Natural killer cell treated with Interleukin-12 subunit alpha and Interleukin-12 subunit beta and Interleukin-15 and Interleukin-18, amount 100 ng/mL, for 72 hours (primary cell): ENCODE data around the gene CRTC1. TPM values are rescaled to one million over a fixed set of nuclear protein-coding genes. Genes with fewer than 3 reads are reported as not detected.

Experiments
- ATAC-seq, 2 donors: fragments of 150-1000 bp; cut with Tn5 transposase in 1 of 2; sonication (Bioruptor Pico), chemical (Tn5 transposase) in 1 of 2; 2 replicates each; pipeline ENCODE4 v1.10.0; 2021
- DNase-seq: peaks from one replicate; pipeline ENCODE4 v3.0.0; 2022; ENCODE audit warnings: low spot score
- H3K27ac Mint-ChIP-seq, 2 donors: 1 replicate in 1 of 2; 2 replicates in 1 of 2; pipeline ENCODE4 v1.8.0; 2022; ENCODE audit warnings: mixed read lengths in 2 of 2, mild to moderate bottlenecking in 1 of 2, moderate library complexity in 1 of 2
- H3K27me3 Mint-ChIP-seq, 2 donors: 1 replicate in 1 of 2; 2 replicates in 1 of 2; pipeline ENCODE4 v1.8.0; 2022; ENCODE audit warnings: mixed read lengths in 2 of 2
- H3K36me3 Mint-ChIP-seq: one replicate; pipeline ENCODE4 v1.8.0; 2022; ENCODE audit warnings: mixed read lengths
- H3K4me1 Mint-ChIP-seq, 2 donors: 1 replicate in 1 of 2; 2 replicates in 1 of 2; pipeline ENCODE4 v1.8.0; 2022; ENCODE audit warnings: low read depth in 2 of 2, mixed read lengths in 2 of 2, mild to moderate bottlenecking in 1 of 2
- H3K4me3 Mint-ChIP-seq: one replicate; pipeline ENCODE4 v1.8.0; 2022; ENCODE audit warnings: mixed read lengths
- H3K9me3 Mint-ChIP-seq: 2 replicates; pipeline ENCODE4 v1.8.0; 2022; ENCODE audit warnings: mixed read lengths
- total RNA-seq, 2 donors: library from RNA; stranded (reverse); gene quantifications; one replicate each; pipeline ENCODE4 v1.2.3, GENCODE V29; 2022

CRTC1 gene
- total RNA-seq, 2 donors from 2014 or later: 7.6 to 9.3 TPM

DNA sequence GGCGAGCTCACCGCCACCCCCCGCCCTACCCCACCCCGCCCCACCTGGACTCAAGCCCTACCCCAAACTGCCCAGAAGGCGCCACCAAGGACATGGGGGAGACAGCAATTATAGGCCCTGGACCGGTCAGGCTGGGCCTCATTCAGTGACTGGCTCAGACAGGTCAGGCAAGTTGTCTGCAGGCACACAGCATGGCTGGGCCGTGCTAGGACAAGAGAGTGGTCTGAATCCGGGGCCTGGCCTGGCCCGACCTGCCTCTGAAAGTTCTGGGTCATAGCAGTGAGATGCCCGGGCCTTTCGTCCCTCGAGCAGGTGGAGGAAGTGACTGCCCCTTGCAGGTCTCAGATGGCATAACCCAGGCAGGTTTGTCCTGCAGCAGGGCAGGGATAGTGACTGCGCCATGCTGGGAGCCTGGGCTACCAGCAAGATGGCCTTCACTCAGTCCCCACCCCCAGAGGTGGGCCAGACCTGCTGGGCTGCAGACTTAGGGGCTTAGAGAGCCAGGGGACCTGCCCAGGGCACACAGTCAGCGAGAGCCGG, 86.6 kb downstream of the CRTC1 start:
- Mint-ChIP-seq H3K27me3 (no peaks in the 10 kb centered on the region), H3K36me3 (no peaks in the 10 kb centered on the region), H3K4me3 (no peak overlapping the region), H3K27ac (no peak overlapping the region), H3K4me1 (peaks cover 2 to 6% of the 10 kb centered on the region in 2 donors), H3K9me3 (no peaks in the 10 kb centered on the region)
- no peak for ATAC-seq
- DNase-seq: no peak

DNA sequence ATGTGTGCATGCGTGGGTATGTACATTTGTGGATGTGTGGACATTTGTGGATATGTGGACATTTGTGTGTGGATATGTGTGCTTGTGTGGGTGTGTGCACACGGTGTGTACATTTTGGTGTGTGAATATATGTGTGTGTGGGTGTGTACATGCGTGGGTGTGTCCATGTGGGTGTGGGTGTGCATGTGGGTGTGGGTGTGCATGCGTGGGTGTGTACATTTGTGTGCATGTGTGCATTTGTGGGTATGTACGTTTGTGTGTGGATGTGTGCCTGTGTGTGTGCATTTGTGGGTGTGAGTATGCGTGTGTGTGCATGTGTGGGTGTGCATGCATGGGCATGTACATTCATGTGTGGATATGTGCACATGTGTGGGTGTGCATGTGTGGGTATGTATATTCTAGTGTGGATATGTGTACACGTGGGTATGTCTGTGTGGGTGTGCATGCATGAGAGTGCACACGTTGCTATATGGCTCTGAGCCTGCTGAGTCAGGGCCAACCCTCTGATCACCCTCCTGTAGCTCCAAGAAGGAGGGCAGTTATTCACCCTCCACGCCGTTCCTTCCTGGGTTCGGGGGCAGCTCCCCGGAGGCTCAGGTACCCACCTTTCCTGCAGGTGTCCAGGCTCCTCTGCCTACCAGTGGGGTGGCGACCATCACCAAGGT, 87.3 kb downstream of the CRTC1 start:
- ATAC-seq (no peak), DNase-seq (no peak)
- Mint-ChIP-seq H3K36me3 (no peaks in the 10 kb centered on the region), H3K27ac (no peak overlapping the region), H3K9me3 (no peaks in the 10 kb centered on the region), H3K4me1 (peaks cover 2 to 6% of the 10 kb centered on the region in 2 donors), H3K4me3 (no peak overlapping the region), H3K27me3 (no peaks in the 10 kb centered on the region)

DNA sequence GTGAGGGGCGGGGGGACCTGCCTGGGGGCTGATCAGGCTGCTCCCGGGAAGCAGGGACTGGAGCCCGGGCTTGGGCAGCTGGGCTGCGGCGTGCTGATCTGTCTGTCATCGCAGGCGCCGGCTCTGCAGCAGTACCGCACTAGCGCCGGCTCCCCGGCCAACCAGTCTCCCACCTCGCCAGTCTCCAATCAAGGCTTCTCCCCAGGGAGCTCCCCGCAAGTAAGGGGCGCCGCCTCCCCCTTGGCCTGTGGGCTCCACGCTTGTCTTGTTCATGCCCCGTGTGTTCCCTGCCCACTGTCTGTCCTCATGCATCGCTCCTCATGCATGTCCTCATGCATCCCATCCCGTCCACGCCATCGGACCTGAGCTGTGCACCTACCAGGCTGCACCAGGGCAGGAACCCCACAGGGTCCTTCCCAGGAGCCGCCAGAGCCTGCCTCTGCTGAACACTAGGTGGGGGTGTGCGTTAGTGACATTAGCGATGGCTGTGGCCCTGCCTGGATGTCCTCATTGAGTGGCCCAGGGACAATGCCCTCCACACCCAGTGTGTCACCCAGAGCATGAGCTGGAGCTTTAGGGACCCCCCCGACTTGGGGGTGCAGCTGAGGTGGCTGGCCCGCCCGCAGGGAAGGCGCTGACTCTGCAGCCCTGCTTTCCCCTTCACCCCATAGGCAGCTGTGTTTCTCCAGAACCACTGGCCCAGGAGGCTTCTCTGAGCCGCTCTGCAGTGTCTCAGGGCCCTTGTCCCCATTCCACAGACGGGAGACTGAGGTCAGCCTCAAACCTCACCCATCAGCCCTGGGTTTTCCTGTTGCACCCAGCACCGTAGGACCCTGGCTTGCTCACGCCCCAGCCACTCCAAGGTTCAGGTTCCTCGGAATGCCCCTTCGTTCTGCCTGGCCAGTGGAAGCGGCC, 88.1 kb downstream of the CRTC1 start:
- no peaks in the 10 kb centered on the region for H3K27me3 Mint-ChIP-seq
- no peak for ATAC-seq
- no peak for DNase-seq
- H3K27ac Mint-ChIP-seq: no peak overlapping the region
- no peaks in the 10 kb centered on the region for H3K36me3 Mint-ChIP-seq
- H3K9me3 Mint-ChIP-seq: no peaks in the 10 kb centered on the region
- H3K4me3 Mint-ChIP-seq: no peak overlapping the region
- H3K4me1 Mint-ChIP-seq: peaks cover 2 to 6% of the 10 kb centered on the region in 2 donors

DNA sequence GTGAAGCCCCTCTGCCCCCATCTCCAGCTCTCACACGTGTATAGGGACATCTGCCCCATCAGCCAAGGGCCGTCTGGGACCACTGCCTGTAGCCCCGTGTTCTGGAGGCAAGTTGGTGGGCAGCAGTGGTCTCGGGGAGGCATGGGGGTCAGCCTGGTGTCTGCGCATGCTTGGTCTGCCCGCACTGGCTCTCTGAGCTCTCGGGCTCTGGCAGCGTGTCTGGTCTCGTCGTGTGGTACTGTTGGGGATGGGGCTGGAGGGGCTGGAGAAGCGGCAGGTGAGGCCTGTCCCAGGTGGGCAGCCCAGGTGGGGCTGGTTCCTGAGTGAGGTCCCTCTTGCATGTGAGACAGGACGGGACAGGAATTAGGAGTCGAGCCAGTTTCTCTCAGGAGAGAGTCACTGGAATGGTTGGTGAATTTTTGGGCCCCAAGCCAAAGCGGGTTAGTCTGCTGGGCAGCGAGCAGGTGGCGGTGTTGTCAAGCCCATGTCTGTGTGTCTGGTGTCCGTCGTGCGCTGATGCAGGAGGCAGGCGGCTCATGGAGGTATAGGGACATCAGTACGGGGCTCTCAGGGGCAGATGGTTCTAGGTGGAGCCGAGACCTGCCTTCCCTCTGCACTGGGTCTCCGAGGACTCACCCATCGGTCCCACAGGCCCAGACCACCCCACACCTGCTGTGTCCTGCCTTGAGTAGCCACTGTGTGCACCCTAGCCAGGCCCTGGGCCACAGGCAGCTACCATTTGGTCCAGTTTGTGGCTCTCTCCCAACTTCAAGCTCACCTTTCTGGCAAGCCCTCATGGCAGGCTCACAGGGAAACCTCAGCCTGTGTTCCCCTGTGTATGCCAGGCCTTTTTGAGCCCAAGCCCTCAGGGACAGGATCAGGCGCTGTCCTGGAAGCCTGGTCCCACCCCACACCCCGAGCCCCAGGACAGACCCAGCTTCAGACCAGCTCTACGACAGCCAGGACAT, 89.4 kb downstream of the CRTC1 start:
- Mint-ChIP-seq H3K27me3 (no peaks in the 10 kb centered on the region), H3K9me3 (no peaks in the 10 kb centered on the region), H3K4me1 (peaks cover 2 to 6% of the 10 kb centered on the region in 2 donors), H3K36me3 (no peaks in the 10 kb centered on the region), H3K4me3 (no peak overlapping the region), H3K27ac (no peak overlapping the region)
- DNase-seq (no peak), ATAC-seq (no peak)

DNA sequence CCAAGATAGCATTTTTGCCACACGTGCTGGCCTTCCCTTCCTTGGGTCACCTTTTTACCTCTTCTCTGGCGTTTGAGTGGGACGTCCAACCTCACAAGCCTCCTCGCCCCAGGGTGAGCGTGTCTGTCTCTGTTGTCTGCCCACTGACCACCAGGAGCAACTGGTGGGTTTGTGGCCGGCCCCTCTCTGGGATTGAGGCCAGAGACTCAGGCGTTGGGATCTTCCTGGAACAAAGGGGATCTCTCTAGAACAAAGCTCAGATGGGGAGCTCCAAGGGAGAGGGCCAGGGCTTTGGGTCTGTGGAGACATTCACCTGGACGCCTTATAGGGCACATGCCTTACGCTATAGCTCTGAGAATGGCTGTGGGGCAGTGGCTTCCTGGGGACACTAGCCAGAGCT, 90.2 kb downstream of the CRTC1 start:
- Mint-ChIP-seq H3K27me3 (no peaks in the 10 kb centered on the region), H3K4me1 (peaks cover 2 to 6% of the 10 kb centered on the region in 2 donors), H3K27ac (no peak overlapping the region), H3K4me3 (no peak overlapping the region), H3K9me3 (no peaks in the 10 kb centered on the region), H3K36me3 (no peaks in the 10 kb centered on the region)
- ATAC-seq: no peak
- no peak for DNase-seq

DNA sequence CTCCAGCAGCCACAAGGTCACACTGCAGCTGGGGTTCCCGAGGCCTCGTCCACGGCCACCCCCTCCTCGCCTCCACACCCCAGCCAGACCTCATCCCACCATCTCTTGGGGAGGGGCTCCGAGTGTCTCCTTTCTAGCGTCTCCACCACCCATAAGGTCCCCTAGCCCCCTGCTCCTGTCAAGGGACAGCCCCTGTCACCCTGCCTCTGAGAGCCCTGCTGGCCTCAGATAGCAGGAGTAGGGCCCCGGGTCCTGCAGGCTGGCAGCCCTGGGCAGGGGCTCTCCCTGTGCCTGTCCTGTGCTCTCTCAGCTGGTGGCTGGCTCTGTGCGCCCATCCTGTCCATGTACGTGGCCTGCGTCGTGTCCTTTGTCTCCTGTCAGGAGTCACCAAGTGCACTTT, 90.6 kb downstream of the CRTC1 start:
- H3K27ac Mint-ChIP-seq: no peak overlapping the region
- H3K4me1 Mint-ChIP-seq: peaks cover 2 to 6% of the 10 kb centered on the region in 2 donors
- no peak overlapping the region for H3K4me3 Mint-ChIP-seq
- ATAC-seq (no peak), DNase-seq (no peak)
- H3K9me3 Mint-ChIP-seq: no peaks in the 10 kb centered on the region
- no peaks in the 10 kb centered on the region for H3K27me3 Mint-ChIP-seq
- H3K36me3 Mint-ChIP-seq: no peaks in the 10 kb centered on the region

DNA sequence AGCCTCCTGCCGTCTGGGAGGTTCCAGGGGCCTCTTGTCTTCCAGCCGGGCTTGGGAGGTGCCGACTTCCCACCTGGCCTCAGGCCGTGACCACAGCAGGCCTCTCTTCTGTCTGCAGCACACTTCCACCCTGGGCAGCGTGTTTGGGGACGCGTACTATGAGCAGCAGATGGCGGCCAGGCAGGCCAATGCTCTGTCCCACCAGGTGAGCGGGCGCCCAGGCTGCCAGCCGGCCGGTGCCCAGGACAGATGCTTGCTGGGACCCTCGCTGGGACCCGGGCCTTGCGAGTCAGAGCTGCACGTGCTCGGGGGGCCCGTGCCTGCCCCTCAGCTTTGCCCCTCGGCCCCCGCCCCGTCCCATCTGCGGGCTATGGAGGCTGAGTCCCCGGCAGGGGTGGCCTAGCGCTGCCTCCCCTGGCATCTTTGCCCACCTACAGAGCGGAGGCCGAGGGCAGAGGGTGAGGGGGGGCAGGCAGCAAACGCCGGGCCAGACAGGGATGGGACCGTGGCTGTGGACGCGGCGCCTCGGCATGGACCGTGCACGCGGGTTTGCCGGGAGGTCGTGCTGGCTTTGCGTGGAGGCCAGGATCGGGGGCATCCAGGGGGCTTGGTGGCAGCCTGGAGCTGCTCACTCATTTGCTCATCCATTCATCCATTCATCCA, 91.4 kb downstream of the CRTC1 start:
- Mint-ChIP-seq H3K9me3 (no peaks in the 10 kb centered on the region), H3K27ac (no peak overlapping the region), H3K4me3 (no peak overlapping the region), H3K27me3 (no peaks in the 10 kb centered on the region), H3K36me3 (no peaks in the 10 kb centered on the region), H3K4me1 (peaks cover 2 to 6% of the 10 kb centered on the region in 2 donors)
- ATAC-seq (no peak), DNase-seq (no peak)

DNA sequence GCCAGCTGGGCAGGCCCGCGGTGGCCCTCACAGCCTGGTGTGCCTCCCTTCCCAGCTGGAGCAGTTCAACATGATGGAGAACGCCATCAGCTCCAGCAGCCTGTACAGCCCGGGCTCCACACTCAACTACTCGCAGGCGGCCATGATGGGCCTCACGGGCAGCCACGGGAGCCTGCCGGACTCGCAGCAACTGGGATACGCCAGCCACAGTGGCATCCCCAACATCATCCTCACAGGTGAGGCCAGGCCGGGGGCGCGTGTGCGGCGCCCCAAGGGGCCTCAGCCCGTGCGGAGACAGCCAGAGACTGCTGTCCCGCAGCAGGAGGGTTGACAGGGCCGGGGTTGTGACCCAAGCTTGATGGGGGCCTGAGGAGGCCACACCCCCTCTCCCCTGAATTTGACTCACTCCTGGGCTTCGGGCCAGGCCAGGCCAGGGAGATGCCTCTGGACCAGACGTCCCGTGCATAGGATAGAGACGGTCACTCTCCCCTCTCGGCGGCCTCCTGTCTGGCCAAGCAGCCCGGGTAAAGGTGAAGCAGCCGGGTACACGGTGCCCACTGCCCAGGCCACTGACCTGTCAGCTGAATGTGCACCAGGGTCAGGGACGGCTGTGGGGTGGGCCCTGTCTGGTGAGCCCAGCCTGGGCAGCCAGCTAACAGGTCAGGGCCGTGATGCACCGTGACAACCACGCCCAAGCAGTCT, 92.3 kb downstream of the CRTC1 start:
- no peak overlapping the region for H3K4me3 Mint-ChIP-seq
- peaks cover 1 to 2% of the 10 kb centered on the region in 2 donors for H3K4me1 Mint-ChIP-seq
- no peak overlapping the region for H3K27ac Mint-ChIP-seq
- no peaks in the 10 kb centered on the region for H3K27me3 Mint-ChIP-seq
- H3K9me3 Mint-ChIP-seq: no peaks in the 10 kb centered on the region
- ATAC-seq (no peak), DNase-seq (no peak)
- H3K36me3 Mint-ChIP-seq: no peaks in the 10 kb centered on the region

DNA sequence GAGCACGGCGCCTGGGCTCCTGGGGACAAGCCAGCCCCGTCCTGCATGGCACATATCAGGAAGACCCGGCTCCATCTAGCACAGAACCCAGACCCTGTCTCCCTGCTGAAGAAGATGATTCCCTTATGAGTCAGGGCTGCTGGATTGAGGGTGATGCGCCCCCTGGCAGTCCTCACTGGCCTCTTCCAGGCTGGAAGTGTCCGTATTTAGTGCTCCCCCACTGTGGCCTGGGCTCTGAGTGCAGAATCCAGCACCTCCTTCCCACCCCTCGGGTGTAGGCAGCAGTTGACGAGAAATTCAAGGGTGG, 92.8 kb downstream of the CRTC1 start:
- Mint-ChIP-seq H3K27ac (no peak overlapping the region), H3K4me3 (no peak overlapping the region), H3K4me1 (peaks cover 0 to 2% of the 10 kb centered on the region in 2 donors), H3K27me3 (no peaks in the 10 kb centered on the region), H3K36me3 (no peaks in the 10 kb centered on the region), H3K9me3 (no peaks in the 10 kb centered on the region)
- no peak for ATAC-seq
- no peak for DNase-seq

DNA sequence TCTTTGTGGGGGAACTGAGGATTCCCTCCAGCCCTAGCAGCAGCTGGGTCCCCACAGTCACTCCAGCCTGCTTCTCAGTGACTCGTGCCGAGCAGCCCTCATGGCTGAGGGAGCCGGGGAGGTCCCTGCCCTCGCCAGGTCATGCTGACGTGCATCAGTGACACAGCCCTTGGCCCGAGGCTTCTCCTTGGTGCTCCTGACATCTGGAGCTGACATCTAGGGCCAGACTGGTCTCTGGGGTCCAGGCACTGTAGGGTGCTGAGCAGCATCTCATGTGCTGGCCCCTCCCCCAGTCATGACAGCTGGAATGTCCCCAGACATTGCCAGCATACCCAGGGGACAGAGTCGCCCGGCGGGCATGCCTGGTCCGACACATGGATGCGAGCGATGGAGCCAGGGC, 93.3 kb downstream of the CRTC1 start:
- no peak overlapping the region for H3K4me3 Mint-ChIP-seq

DNA sequence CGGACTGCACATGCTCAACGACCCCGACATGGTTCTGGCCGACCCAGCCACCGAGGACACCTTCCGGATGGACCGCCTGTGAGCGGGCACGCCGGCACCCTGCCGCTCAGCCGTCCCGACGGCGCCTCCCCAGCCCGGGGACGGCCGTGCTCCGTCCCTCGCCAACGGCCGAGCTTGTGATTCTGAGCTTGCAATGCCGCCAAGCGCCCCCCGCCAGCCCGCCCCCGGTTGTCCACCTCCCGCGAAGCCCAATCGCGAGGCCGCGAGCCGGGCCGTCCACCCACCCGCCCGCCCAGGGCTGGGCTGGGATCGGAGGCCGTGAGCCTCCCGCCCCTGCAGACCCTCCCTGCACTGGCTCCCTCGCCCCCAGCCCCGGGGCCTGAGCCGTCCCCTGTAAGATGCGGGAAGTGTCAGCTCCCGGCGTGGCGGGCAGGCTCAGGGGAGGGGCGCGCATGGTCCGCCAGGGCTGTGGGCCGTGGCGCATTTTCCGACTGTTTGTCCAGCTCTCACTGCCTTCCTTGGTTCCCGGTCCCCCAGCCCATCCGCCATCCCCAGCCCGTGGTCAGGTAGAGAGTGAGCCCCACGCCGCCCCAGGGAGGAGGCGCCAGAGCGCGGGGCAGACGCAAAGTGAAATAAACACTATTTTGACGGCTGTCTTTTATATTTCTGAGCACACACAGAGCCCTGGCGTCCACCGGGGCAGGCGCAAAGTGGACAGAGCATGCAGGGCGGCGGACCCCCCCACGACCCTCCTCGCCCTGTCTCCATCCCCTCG, 94.0 kb downstream of the CRTC1 start:
- H3K4me3 Mint-ChIP-seq: no peak overlapping the region
- no peaks in the 10 kb centered on the region for H3K9me3 Mint-ChIP-seq
- no peak for DNase-seq
- no peaks in the 10 kb centered on the region for H3K27me3 Mint-ChIP-seq
- peaks cover 0 to 2% of the 10 kb centered on the region in 2 donors for H3K4me1 Mint-ChIP-seq
- no peaks in the 10 kb centered on the region for H3K36me3 Mint-ChIP-seq
- ATAC-seq: no peak
- H3K27ac Mint-ChIP-seq: no peak overlapping the region

More for the DNA sequence above, 93.3 kb downstream of the CRTC1 start:
- Mint-ChIP-seq H3K27ac (no peak overlapping the region), H3K4me1 (peaks cover 0 to 2% of the 10 kb centered on the region in 2 donors), H3K27me3 (no peaks in the 10 kb centered on the region), H3K9me3 (no peaks in the 10 kb centered on the region), H3K36me3 (no peaks in the 10 kb centered on the region)
- DNase-seq (no peak), ATAC-seq (no peak)

DNA sequence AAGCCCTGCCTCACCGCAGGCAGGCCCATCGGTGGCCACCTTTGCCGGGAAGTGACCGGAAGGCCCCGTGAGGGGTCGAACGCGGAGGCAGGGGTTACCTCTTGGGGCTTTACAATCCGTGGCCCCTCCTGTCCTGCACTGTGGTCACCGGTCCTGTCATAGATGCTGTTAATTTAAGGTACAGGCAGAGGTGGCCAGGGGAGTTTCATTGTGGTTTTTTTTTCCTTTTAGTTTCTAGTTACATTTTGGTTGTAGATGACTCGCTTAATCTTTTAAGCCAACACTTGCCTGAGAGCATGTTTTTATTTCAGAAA, 94.6 kb downstream of the CRTC1 start:
- Mint-ChIP-seq H3K27me3 (no peaks in the 10 kb centered on the region), H3K4me1 (peaks cover 0 to 2% of the 10 kb centered on the region in 2 donors), H3K36me3 (no peaks in the 10 kb centered on the region), H3K27ac (no peak overlapping the region), H3K9me3 (no peaks in the 10 kb centered on the region), H3K4me3 (no peak overlapping the region)
- ATAC-seq (no peak), DNase-seq (no peak)
